ENCODE measurements around the gene RPS6KB1.
A peak's percentile ranks its signal among the peaks of the same experiment; 100 is the strongest.
"Not testable (repeated sequence)": the region's sequence is repeated elsewhere in the genome, so short reads cannot be mapped to it uniquely, and the experiment has no call there.

Gene RPS6KB1

GRCh38 chr17:59941131-59941530, 48.2 kb downstream of the RPS6KB1 start:
- no peak for DNase-seq (ENCODE audit: low spot score)

GRCh38 chr17:59946433-59946832, 53.5 kb downstream of the RPS6KB1 start:
- DNase-seq (ENCODE audit: low spot score): not testable (repeated sequence)

GRCh38 chr17:59947310-59947709, 54.4 kb downstream of the RPS6KB1 start:
- not testable (repeated sequence) for DNase-seq (ENCODE audit: low spot score)

DNA sequence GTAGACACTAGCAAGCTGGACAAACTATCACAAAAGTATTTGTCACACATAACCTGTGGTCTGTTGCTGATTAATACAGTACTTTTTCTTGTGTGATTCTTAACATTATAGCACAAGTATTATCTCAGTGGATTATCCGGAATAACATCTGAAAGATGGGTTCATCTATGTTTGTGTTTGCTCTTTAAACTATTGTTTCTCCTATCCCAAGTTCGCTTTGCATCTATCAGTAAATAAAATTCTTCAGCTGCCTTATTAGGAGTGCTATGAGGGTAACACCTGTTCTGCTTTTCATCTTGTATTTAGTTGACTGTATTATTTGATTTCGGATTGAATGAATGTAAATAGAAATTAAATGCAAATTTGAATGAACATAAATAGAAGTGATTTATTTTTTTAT, 57.1 kb downstream of the RPS6KB1 start:
- no peak for DNase-seq (ENCODE audit: low spot score)

- DNase-seq (ENCODE audit: low spot score): no peak
Observed at GRCh38 chr17:59954856-59955255, 61.9 kb downstream of the RPS6KB1 start.

GRCh38 chr17:59959574-59959973, 66.7 kb downstream of the RPS6KB1 start:
- DNase-seq (ENCODE audit: low spot score): not testable (repeated sequence)

DNA sequence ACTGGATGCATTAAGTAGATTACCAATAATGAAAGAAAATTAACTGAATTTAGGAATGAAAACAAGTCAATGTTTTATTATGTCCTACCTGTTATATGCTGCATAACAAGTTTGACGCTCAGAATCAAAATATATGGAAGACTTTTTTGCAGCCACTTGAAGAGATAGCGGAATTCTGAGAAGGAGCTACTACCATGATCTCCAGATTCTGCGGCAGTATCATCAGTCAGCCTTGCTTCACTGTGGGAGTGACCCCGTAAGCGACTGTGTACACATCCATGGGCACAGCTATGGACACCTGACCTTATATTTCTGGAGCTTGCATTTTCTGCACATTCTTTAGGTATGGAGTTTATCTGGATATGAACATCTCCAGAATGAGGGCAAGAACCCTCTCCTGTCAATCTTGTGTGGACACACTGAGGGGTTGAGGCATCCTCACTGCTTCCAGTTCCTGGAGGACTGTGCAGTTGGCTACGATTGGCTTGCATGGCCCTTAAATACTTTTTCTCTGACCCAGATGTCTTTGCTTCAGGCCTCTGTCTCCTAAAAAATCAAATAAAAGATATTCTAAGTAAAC, 69.9 kb downstream of the RPS6KB1 start:
- DNase-seq (ENCODE audit: low spot score): no peak

- DNase-seq (ENCODE audit: low spot score): peak; percentile 75
Observed at GRCh38 chr17:59963738-59964481, 71.0 kb downstream of the RPS6KB1 start.

- DNase-seq (ENCODE audit: low spot score): peak; percentile 87
Observed at GRCh38 chr17:59964482-59965328, 71.8 kb downstream of the RPS6KB1 start, which contains the start of gene RNFT1. Gene RNFT1 (minus strand): TSS chr17:59964740. CDS start chr17:59964663, 77 bp downstream.

- DNase-seq (ENCODE audit: low spot score): not testable (repeated sequence)
Observed at GRCh38 chr17:59971771-59972170, 78.8 kb downstream of the RPS6KB1 start.

GRCh38 chr17:59972778-59973177, 79.9 kb downstream of the RPS6KB1 start:
- no peak for DNase-seq (ENCODE audit: low spot score)

DNA sequence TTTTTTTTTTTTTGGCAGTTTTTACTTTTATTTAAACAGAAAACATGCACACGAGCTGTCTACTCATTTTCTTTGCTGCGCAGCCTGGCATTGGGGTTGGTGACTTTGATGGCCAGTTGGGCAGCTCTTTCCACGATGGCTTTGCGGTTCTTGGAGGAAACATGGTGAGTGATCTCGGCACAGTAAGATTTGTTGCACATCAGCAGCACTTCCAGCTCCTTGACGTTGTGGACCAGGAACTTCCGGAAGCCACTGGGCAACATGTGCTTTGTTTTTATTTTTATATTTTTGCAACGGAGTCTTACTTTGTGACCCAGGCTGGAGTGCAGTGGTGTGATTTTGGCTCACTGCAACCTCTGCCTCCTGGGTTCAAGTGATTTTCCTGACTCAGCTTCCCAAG, 80.6 kb downstream of the RPS6KB1 start:
- not testable (repeated sequence) for DNase-seq (ENCODE audit: low spot score)

DNA sequence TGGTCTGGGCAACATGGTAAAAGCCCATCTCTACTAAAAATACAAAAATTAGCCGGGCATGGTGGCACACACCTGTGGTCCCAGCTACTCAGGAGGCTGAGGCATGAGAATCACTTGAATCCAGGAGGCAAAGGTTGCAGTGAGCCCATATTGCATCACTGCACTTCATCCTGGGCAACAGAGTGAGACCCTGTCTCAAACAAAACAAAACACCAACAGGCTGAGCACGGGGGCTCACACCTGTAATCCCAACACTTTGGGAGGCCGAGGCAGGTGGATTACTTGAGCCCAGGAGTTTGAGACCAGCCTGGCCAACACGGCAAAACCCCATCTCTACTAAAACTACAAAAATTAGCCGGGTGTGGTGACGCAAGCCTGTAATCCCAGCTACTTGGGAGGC, 82.2 kb downstream of the RPS6KB1 start:
- not testable (repeated sequence) for DNase-seq (ENCODE audit: low spot score)

DNA sequence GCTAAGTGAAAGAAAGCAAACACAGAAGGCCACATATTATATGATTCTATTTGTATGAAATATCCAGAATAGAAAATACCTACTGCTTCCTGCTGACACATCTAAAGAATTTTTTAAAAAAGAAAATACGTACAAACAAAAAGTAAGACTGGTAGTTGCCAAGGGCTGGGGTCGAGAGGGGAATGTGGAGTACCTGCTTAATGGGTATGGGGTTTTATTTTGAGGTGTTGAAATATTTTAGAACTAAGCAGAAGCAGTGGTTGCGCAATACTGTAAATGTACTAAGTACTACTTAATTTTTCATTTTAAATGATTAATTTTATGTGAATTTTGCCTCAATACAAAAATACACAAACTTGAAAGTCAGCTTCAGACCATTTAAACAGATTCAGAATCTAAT, 103.7 kb downstream of the RPS6KB1 start:
- not testable (repeated sequence) for DNase-seq (ENCODE audit: low spot score)

All from RKO (cell line).